IPS DF 19.7 (cell line): ENCODE results near the gene CSTPP1.
"Not testable (repeated sequence)": the region's sequence is repeated elsewhere in the genome, so short reads cannot be mapped to it uniquely, and the experiment has no call there.

Experiments used
- DNase-seq: peaks from one replicate; pipeline ENCODE4 v3.0.0-alpha.2; 2013; ENCODE audit warnings: low read depth, low spot score

CSTPP1 gene

DNA sequence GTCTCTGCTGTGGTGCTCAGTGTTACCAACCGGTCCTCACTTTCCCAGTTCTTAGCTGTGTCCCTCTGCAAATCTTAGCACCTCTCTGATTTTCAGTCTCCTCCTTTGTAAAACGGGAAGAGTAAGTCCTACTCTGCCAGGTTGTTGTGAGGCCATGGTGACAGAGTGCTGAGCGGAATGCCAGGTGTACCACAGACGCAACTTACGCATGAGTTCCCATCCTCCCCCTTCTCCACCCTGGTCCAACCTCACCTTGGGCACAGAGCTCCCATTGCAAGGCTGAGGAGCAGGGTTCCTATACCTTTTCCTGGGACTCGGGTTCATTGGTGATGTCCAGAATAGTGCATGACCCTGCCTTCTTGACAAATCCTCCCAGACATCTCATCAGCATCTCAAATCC is 270.9 kb downstream of the CSTPP1 start:
- no peak for DNase-seq

DNA sequence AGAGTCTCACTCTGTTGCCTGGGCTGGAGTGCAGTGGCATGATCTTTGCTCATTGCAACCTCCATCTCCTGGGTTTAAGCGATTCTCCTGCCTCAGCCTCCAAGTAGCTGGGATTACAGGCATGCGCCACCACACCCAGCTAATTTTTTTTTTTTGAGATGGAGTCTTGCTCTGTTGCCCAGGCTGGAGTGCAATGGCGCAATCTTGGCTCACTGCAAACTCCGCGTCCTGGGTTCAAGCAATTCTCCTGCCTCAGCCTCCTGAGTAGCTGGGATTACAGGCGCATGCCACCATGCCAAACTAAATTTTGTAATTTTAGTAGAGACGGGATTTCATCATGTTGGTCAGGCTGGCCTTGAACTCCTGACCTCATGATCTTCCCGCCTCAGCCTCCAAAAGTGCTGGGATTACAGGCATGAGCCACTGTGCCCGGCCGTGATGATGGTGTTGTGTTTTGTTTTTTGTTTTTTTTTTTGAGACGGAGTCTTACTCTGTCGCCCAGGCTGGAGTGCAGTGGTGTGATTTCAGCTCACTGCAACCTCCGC is 271.5 kb downstream of the CSTPP1 start:
- DNase-seq = not testable (repeated sequence)

DNA sequence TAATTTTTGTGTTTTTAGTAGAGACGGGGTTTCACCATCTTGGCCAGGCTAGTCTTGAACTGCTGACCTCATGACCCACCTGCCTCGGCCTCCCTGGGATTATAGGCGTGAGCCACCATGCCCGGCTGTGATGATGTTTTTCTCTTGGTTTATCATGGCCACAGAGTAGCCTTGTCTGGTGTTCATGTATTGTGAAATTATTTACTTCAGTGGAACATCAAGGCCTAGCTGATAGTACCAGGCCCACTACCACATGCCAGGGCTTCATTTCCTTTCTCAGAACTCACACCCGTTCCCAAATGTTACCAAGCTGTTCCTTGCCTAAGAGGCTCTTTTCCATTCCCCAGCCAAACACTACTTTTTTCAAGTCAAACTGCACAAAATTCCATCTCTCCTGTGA is 272.1 kb downstream of the CSTPP1 start:
- DNase-seq = no peak
